Smooth muscle cell of the pulmonary artery (primary cell): ENCODE measurements around the gene TRIM7. TPM values are rescaled to one million over a fixed set of nuclear protein-coding genes. Genes with fewer than 3 reads are reported as not detected.

Source experiments
- total RNA-seq: library from RNA; depleted of rRNA; stranded (reverse); fragments of >200 nt; gene quantifications from 2 replicates; pipeline ENCODE4 v1.2.3, GENCODE V29; 2014

Gene TRIM7
- total RNA-seq = 1.2 and 3.2 TPM in 2 replicates

GRCh38 chr5:181204826-181205760 lies at the start of gene TRIM7:
Gene TRIM7, minus strand, starts transcription at chr5:181205196. Its CDS starts 86 bp downstream, at chr5:181205110.

GRCh38 chr5:181243564-181244343 lies 38.8 kb upstream of the TRIM7 start, which contains the start of gene RACK1:
Gene RACK1, minus strand, starts transcription at chr5:181243906. Its CDS starts 106 bp downstream, at chr5:181243800.

GRCh38 chr5:181223058-181223728 lies 18.2 kb upstream of the TRIM7 start, which contains the start of gene TRIM41:
Gene TRIM41, plus strand, starts transcription at chr5:181223281. Its CDS starts 719 bp downstream, at chr5:181224000.

GRCh38 chr5:181146927-181147636 lies 57.9 kb downstream of the TRIM7 start, which contains the start of gene OR2V2:
Gene OR2V2, plus strand, starts transcription at chr5:181147586. Its CDS starts 7,357 bp downstream, at chr5:181154943.

Other genes starting within 250 kb of the TRIM7 start
- not detected in 2 replicates for gene BTNL3, start 216.3 kb downstream of the TRIM7 start, total RNA-seq
- gene BTNL9, start 164.9 kb downstream of the TRIM7 start, total RNA-seq = not detected in 2 replicates
- gene OR2V1, start 74.0 kb downstream of the TRIM7 start, total RNA-seq = not detected in 2 replicates
- not detected in 2 replicates for gene OR2V2, start 57.6 kb downstream of the TRIM7 start, total RNA-seq
- 14.4 and 16.0 TPM in 2 replicates for gene TRIM41, start 18.1 kb upstream of the TRIM7 start, total RNA-seq
- gene RACK1, start 38.7 kb upstream of the TRIM7 start, total RNA-seq = 3,991 and 4,437 TPM in 2 replicates
- 6.8 and 10.6 TPM in 2 replicates for gene TRIM52, start 55.9 kb upstream of the TRIM7 start, total RNA-seq
- gene OR4F3, start 162.1 kb upstream of the TRIM7 start, total RNA-seq = 0.20 TPM in 2 replicates